ENCODE results near the gene BMP15.

Gene BMP15

DNA sequence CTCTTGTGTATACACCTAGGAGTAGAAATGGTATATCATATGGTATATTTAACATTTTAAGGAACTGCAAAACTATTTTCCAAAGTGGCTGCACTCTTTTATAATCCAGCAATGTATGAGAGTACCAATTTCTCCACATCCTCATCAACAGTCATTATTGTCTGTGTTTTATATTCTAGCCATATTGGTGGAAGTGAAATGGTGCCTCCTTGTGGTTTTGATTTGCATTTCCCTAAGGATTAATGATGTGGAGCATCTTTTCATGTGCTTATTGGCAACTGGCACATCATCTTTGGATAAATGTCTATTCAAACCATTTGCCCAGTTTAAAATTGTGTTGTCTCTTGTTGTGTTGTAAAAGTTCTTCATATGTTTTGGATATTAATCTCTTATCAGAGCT lies 9.6 kb downstream of the BMP15 start:
- TF ChIP-seq ZFX (IDR thresholded peaks at IDR 0.05) (no peak), CTCF (conservative IDR thresholded peaks at IDR 0.05) (peak; percentile 63)
- no peak overlapping the region for H3K27ac ChIP-seq

GRCh38 chrX:50927127-50927526 lies 16.6 kb downstream of the BMP15 start:
- H3K27ac ChIP-seq = no peak overlapping the region
- TF ChIP-seq CTCF (conservative IDR thresholded peaks at IDR 0.05) (no peak), ZFX (IDR thresholded peaks at IDR 0.05) (no peak)

DNA sequence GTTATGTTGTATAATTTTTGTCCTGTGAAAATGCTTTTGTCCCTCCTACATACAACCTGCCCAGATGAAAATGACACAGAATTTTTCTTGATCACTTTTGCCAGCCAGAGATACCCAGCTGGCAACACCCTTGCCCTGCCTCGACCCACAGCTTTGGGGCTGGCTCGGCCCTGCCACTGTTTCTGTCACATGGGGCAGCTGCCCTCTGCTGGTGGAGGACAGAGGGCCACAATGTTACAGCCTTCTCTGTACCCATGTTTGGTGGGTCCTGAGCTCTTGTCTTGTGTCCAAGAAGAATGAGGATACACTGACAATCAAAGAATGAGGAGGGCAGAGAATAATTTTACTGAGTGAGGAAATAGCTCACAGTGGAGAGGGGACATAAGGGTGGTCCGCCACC lies 31.1 kb downstream of the BMP15 start:
- no peak for TF ChIP-seq ZFX (IDR thresholded peaks at IDR 0.05)
- peak; percentile 54 for TF ChIP-seq CTCF (conservative IDR thresholded peaks at IDR 0.05)
- H3K27ac ChIP-seq = no peak overlapping the region

DNA sequence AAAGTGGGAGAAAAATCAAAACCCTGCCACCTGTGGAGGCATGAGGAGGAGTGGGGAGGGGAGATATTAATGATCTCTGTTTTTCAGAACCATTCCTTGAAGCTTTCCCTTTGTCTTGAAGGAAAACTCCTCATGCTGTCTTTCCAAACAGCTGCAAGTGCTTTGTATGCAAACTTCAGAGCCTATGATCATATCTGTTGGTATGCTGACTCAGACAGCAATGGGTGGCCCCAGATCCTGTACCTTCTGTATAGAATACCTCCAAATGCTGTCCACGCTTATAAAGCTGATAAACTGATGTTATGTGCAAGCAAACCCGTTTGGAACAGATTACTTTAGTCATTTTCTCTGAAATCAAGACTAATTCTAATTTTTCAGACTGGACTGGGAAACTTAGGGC lies 31.9 kb downstream of the BMP15 start:
- no peak overlapping the region for H3K27ac ChIP-seq
- TF ChIP-seq CTCF (conservative IDR thresholded peaks at IDR 0.05) (no peak), ZFX (IDR thresholded peaks at IDR 0.05) (no peak)

DNA sequence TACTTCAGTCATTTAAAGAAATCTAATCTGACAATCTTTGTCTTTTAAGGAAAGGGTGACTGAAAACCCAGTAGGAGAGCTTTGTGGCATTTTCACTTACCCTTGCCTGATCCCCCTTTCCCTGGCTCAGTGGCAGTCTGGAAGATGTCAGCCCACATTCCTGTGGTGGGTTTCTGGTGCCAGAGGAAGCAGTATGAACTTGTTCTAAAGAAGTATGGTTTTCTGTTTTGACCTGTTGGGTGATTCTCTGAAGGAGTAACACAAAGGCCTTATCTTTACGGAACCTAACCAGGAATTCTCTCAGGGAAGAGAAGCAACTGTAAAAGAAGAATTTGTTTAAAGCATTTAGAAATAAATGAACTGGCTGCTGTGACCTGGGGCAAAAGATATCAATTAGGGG lies 41.9 kb downstream of the BMP15 start:
- no peak overlapping the region for H3K27ac ChIP-seq
- TF ChIP-seq CTCF (conservative IDR thresholded peaks at IDR 0.05) (no peak), ZFX (IDR thresholded peaks at IDR 0.05) (no peak)

DNA sequence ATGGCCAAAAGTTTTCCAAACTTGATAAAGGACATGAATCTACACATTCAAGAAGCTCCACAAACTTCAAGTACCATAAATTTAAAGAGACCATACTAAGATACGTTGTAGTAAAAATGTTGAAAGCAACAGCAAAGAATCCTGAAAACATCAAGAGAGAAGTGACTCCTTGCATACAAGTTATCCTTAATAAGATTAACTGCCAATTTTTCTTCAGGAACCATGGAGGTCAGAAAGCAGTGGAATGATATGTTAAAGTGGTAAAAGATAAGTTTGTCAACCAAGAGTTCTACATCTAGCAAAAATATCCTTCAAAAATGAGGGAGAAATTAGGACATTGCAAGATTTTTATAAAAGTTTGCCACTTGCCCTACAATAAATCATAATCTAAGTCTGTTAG lies 43.3 kb downstream of the BMP15 start:
- TF ChIP-seq ZFX (IDR thresholded peaks at IDR 0.05) (no peak), CTCF (conservative IDR thresholded peaks at IDR 0.05) (no peak)

DNA sequence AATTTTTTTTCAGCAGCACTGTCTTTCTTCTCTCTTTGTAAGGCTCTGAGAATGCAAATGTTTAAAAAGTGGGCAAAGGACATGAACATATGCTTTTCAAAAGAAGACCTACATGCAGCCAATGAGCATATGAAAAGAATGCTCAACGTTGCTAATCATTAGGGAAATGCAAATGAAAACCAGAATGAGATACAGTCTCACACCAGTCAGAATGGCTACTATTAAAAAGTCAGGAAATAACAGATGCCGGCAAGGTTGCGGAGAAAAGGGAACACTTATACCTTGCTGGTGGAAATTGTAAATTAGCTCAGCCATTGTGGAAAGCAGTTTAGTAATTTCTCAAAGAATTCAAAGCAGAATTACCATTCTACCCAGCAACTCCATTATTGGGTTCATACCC lies 51.6 kb downstream of the BMP15 start:
- H3K27ac ChIP-seq = no peak overlapping the region
- TF ChIP-seq ZFX (IDR thresholded peaks at IDR 0.05) = no peak
- TF ChIP-seq CTCF (conservative IDR thresholded peaks at IDR 0.05) = no peak

More for the DNA sequence above, 43.3 kb downstream of the BMP15 start:
- H3K27ac ChIP-seq = no peak overlapping the region

Measured in C4-2B (cell line).